Measurements from ENCODE around the gene NRIP3. TPM values are rescaled to one million over a fixed set of nuclear protein-coding genes. Genes with fewer than 3 reads are reported as not detected.

NRIP3 gene
- total and polyA plus RNA-seq, 11 donors: 0.23 to 3.4 (median 0.58) TPM

DNA sequence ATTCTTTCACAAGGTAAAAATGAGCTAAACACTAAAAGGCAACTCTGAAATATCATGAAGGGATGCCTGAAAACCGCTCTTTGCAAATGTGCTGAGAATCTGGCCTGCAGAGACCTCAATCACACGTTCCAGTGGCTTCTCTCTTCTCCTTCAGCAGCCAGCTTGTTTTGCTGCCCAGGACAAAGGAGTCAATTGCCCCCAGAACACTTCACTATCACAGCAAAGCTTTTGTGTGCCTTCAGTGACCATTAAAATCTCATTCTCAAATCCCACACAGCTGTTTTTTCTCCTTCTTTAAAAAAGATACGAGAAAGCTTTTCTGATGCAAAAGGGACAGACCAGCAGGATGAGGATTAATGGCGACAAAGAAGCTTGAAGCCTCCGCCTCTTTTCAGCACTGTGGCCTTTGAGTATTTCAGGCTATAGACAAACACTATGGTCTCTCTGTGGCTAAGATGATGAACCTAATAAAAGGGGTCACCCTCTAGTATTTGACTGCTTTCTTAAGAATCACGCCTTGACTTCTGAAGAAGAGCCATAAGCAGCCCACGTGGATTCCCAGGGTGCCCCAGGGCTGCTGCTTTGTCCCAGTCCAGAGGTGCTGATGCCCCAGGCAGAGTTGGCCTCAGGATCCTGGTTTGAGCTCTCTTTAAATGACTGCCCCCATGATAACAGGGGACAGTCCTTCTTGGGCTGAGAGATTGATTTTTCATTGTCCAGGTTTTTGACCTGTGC lies 33.4 kb upstream of the NRIP3 start:
- Histone ChIP-seq H3K27ac (peak overlapping the region in 1 of 12 donors; percentile 68), H3K4me3 (no peak overlapping the region), H3K27me3 (no peaks in the 10 kb centered on the region), H3K36me3 (no peaks in the 10 kb centered on the region), H3K4me1 (peaks cover 0 to 5% (median 0%) of the 10 kb centered on the region in 12 donors), H3K9me3 (no peaks in the 10 kb centered on the region)
- no peak for ATAC-seq
- WGBS, 4 donors: 79 to 93% (median 81%) methylated on average over 7 of the region's 7 CpGs
- intact Hi-C loops (cut with DNase I): loop anchor here in 1 of 10 donors (10.0 kb wide), 1 partner anchor 832 kb away; no protein-coding TSS in a partner anchor
- no peak for TF ChIP-seq POLR2A (IDR thresholded peaks at IDR 0.05)
- TF ChIP-seq, protein P1, sequence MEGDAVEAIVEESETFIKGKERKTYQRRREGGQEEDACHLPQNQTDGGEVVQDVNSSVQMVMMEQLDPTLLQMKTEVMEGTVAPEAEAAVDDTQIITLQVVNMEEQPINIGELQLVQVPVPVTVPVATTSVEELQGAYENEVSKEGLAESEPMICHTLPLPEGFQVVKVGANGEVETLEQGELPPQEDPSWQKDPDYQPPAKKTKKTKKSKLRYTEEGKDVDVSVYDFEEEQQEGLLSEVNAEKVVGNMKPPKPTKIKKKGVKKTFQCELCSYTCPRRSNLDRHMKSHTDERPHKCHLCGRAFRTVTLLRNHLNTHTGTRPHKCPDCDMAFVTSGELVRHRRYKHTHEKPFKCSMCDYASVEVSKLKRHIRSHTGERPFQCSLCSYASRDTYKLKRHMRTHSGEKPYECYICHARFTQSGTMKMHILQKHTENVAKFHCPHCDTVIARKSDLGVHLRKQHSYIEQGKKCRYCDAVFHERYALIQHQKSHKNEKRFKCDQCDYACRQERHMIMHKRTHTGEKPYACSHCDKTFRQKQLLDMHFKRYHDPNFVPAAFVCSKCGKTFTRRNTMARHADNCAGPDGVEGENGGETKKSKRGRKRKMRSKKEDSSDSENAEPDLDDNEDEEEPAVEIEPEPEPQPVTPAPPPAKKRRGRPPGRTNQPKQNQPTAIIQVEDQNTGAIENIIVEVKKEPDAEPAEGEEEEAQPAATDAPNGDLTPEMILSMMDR (IDR thresholded peaks at IDR 0.05): no peak
- DNase-seq: no peak

DNA sequence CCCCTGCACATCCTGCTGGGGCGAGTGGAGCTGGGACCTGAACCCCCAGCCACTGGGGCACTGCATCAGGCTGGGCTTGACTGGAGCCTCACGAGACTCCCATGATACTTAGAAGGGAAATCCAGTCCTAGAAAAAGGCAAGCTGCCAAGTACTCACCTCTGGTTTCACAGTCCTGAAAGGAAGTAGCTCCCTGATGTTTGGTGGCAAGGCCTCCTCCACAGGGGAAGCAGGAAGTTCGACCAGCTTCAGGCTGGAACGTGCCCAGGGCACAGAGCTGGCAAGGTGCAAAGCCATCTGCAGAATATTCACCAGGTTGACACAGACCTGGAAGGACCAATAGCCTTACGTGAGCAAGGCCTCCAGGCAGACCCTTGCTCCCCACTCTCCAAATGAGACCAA lies 26.8 kb upstream of the NRIP3 start:
- Histone ChIP-seq H3K27ac (no peak overlapping the region), H3K27me3 (no peaks in the 10 kb centered on the region), H3K9me3 (no peaks in the 10 kb centered on the region), H3K4me3 (no peak overlapping the region), H3K4me1 (peaks cover 0 to 7% (median 0%) of the 10 kb centered on the region in 12 donors), H3K36me3 (no peaks in the 10 kb centered on the region)
- DNase-seq (no peak), ATAC-seq (no peak)
- intact Hi-C loops (cut with DNase I): loop anchor here in 1 of 10 donors (10.0 kb wide), 1 partner anchor 826 kb away; no protein-coding TSS in a partner anchor
- WGBS, 4 donors: 30 to 76% (median 66%) methylated on average over 3 to 5 of the region's 5 CpGs
- TF ChIP-seq, protein P1 (IDR thresholded peaks at IDR 0.05): no peak
- TF ChIP-seq POLR2A (IDR thresholded peaks at IDR 0.05): no peak

DNA sequence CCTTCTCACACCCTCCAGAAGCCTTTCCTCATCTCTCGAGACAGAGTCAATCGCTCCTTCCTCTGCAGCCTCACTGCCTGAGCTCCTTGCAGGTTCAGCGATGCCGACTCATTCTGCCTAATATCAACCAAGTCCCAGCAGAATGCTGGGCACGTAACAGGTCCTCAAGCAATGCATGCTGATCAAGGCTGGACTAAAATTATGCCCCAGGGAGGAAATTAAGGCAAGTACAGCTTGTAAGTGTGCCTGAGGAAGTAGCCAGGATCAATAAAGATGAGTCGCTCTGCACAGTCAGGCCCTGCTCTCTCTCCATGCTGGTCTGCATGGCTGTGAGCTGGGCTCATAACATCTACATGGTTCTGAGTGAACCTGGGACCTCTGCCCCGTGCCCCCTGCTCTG lies 25.6 kb upstream of the NRIP3 start:
- Histone ChIP-seq H3K4me1 (peaks cover 0 to 7% (median 0%) of the 10 kb centered on the region in 12 donors), H3K36me3 (no peaks in the 10 kb centered on the region), H3K27ac (no peak overlapping the region), H3K4me3 (no peak overlapping the region), H3K9me3 (no peaks in the 10 kb centered on the region), H3K27me3 (no peaks in the 10 kb centered on the region)
- no peak for TF ChIP-seq POLR2A (IDR thresholded peaks at IDR 0.05)
- TF ChIP-seq, protein P1 (IDR thresholded peaks at IDR 0.05): no peak
- intact Hi-C loops (cut with DNase I): no loop called here
- ATAC-seq (no peak), DNase-seq (no peak)
- 88 to 95% (median 91%) methylated on average over 7 of the region's 7 CpGs for WGBS, 4 donors

DNA sequence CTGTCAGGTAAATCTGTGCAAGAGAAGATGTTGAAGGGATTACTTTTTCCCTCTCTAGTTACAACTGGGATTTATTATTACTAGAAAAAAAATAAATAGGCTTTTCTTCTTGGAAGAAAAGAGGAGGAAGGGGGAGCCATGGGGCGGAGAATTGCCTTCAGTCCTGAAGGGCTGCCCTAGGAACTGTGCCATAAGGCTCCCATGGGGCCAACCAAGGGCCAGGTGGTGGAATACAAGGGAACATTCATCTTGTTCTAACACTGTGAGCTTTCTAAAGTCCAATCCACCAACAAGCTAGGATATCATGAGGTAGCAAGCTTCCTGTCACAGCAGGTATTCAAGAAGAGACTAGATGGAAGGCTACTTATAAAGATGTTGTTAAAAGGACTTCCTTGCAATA lies 24.8 kb upstream of the NRIP3 start:
- intact Hi-C loops (cut with DNase I): no loop called here
- no peaks in the 10 kb centered on the region for H3K36me3 ChIP-seq
- H3K9me3 ChIP-seq: no peaks in the 10 kb centered on the region
- no peak overlapping the region for H3K4me3 ChIP-seq
- H3K27me3 ChIP-seq: no peaks in the 10 kb centered on the region
- no peak overlapping the region for H3K27ac ChIP-seq
- no peak for DNase-seq
- H3K4me1 ChIP-seq: peaks cover 0 to 7% (median 0%) of the 10 kb centered on the region in 12 donors
- WGBS, 4 donors: 73 to 89% (median 83%) methylated on average over 1 of the region's 1 CpG
- TF ChIP-seq, protein P1 (IDR thresholded peaks at IDR 0.05): no peak
- no peak for TF ChIP-seq POLR2A (IDR thresholded peaks at IDR 0.05)
- no peak for ATAC-seq

Data from heart left ventricle (tissue), 16 donors.